ENCODE results near the gene UBL4A. TPM values are rescaled to one million over a fixed set of nuclear protein-coding genes. Genes with fewer than 3 reads are reported as not detected.

Gene UBL4A
- total and polyA plus RNA-seq, 9 of the 15 experiments (the other 6 are each of a cell fraction or from before 2014, with no cell fraction given) = 15.2 to 140 (median 100) TPM

DNA sequence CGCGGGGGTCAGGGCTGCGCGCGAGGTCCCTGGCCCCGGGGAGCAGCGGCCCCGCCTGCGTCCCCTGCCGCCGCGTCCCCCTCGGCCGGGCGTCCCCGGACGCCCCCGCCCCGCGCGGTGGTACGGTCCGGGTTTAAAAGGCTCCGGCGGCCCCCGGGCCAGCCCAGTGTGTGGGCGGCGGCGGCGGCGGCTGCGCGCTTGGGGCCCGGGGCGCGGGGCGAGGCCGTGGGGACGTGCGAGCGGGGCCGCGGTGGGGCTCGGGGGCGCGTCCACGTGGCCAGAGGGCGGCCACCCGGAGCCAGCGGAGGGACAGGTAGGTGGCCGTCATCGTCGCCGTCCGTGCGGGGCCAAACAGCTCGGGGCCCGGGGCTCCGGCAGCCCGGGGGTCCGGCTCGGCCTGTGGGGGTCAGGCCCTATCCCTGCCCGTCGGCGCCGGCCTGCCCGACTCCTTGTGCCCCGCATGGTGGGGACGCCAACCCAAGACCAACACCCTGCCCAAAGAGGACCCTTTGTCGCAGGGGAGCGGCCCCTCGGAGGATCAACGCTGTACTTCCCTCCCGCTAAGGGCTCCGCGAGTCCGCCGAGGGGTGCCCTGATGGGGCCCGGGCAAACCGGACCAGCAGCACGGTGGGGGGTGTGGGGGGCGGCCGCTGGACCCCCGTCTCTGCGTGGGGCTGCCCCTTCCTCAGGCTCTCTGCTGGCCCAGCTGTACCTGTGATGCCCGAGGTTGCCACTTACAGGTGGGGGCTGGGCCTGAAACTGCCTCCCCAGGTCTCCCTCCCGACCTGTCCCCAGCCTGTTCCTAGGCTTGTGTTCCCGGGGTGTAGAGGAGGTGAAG lies 28.1 kb downstream of the UBL4A start, which contains the start of gene PLXNA3 (continued):
- TF ChIP-seq, protein P1, sequence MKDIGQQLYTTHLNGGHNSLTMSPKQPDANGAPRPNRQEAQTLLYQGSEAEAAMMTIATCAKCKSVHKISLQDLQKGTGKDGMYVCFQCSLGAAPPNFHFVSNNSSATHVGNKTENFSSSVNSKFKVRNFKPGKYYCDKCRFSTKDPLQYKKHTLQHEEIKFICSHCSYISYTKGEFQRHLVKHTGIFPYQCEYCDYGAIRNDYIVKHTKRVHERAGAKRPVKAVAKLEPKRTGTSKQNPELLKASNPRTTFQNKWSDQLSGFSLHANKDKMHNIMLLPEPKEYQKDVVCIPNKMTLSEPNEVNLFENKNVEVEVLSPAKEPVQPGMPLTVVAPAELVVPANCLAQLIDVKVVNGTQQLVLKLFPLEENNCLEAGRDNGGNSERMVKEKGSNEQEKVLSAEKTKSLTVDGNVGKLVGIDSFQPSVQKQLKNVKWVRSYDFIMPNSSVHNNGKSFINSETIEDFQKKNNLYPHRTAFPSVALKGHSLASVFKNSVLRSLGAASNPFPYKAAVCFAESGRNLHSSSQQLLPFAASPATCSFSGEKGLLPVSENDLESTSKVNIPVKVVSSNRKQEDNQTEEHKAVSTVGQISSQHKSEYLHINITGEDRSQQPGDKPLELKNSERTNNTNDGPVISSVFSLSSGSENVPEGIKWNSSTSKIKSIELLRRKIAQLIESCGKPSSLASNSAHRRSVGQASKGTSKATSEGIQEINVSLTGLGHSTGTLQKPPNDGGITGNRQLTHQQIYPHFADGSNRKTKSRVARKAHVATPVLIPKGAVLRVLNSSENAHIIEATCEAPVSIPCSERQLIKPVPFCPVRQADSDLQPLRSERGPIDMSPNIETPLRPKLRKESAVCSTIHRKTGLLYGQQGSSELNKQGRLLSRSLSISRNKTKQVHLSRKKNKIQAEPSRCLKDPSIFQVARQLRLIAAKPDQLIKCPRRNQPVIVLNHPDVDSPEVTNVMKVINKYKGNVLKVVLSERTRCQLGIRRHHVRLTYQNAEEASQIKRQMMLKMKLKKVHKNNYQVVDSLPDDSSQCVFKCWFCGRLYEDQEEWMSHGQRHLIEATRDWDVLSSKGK (CRISPR knock-in tag; IDR thresholded peaks at IDR 0.05) = no peak
- TF ChIP-seq MXI1 (IDR thresholded peaks at IDR 0.05; ENCODE audit: low read depth, low read length) (no peak), MTA3 (IDR thresholded peaks at IDR 0.05; ENCODE audit: borderline replicate concordance) (peak; percentile 81; the same call in 1 of the 2 replicates), ZBTB2 (IDR thresholded peaks at IDR 0.05) (no peak), SAP30 (IDR thresholded peaks at IDR 0.05; ENCODE audit: borderline replicate concordance, insufficient read depth, low read depth, low read length, poor library complexity, severe bottlenecking) (peak; percentile 51), RAD51 (IDR thresholded peaks at IDR 0.05; ENCODE audit: borderline replicate concordance, low read depth) (no peak), POU5F1 (IDR thresholded peaks at IDR 0.05; ENCODE audit: borderline replicate concordance, low read depth, low read length, partially characterized antibody) (no peak), ZNF696 (CRISPR knock-in tag; conservative IDR thresholded peaks at IDR 0.05) (no peak), SETDB1 (IDR thresholded peaks at IDR 0.05; ENCODE audit: low read length) (no peak)
